GM21723 (cell line): ENCODE data around the gene AICDA.
"Not testable (repeated sequence)": the region's sequence is repeated elsewhere in the genome, so short reads cannot be mapped to it uniquely, and the experiment has no call there.

Experiments used
- ATAC-seq: cut with Tn5 transposase; IDR thresholded peaks from one replicate; pipeline ENCODE4 v1.9.1; 2021; ENCODE audit warnings: mild to moderate bottlenecking, moderate library complexity; ENCODE audit not compliant: unreplicated experiment

The AICDA gene

GRCh38 chr12:8613881-8614280 is 1.2 kb upstream of the AICDA start:
- not testable (repeated sequence) for ATAC-seq

GRCh38 chr12:8609061-8609570 is 3.5 kb downstream of the AICDA start:
- ATAC-seq = no peak

- no peak for ATAC-seq
Observed at GRCh38 chr12:8606890-8607289, 5.8 kb downstream of the AICDA start.

- ATAC-seq = no peak
Observed at GRCh38 chr12:8605057-8605456, 7.6 kb downstream of the AICDA start.

- no peak for ATAC-seq
Observed at GRCh38 chr12:8603856-8604255, 8.8 kb downstream of the AICDA start.

- ATAC-seq = no peak
Observed at GRCh38 chr12:8603286-8603685, 9.4 kb downstream of the AICDA start.

GRCh38 chr12:8596561-8596960 is 16.1 kb downstream of the AICDA start:
- ATAC-seq = no peak

GRCh38 chr12:8594072-8594471 is 18.6 kb downstream of the AICDA start:
- ATAC-seq = no peak

GRCh38 chr12:8593246-8593645 is 19.4 kb downstream of the AICDA start:
- no peak for ATAC-seq

GRCh38 chr12:8590842-8591545 is 21.7 kb downstream of the AICDA start:
- peak; percentile 93 for ATAC-seq

GRCh38 chr12:8589679-8590078 is 23.0 kb downstream of the AICDA start:
- ATAC-seq = no peak

GRCh38 chr12:8584478-8584877 is 28.2 kb downstream of the AICDA start:
- not testable (repeated sequence) for ATAC-seq

- ATAC-seq = no peak
Observed at GRCh38 chr12:8584004-8584403, 28.7 kb downstream of the AICDA start.

- ATAC-seq = no peak
Observed at GRCh38 chr12:8581098-8581784, 31.4 kb downstream of the AICDA start.

GRCh38 chr12:8577879-8578278 is 34.8 kb downstream of the AICDA start:
- no peak for ATAC-seq

- no peak for ATAC-seq
Observed at GRCh38 chr12:8572507-8572906, 40.2 kb downstream of the AICDA start.

- ATAC-seq = no peak
Observed at GRCh38 chr12:8566525-8566924, 46.1 kb downstream of the AICDA start.

GRCh38 chr12:8566052-8566451 is 46.6 kb downstream of the AICDA start:
- ATAC-seq = not testable (repeated sequence)

GRCh38 chr12:8564656-8565055 is 48.0 kb downstream of the AICDA start:
- ATAC-seq = no peak

GRCh38 chr12:8563356-8563755 is 49.3 kb downstream of the AICDA start:
- no peak for ATAC-seq

GRCh38 chr12:8562310-8562709 is 50.3 kb downstream of the AICDA start:
- no peak for ATAC-seq

GRCh38 chr12:8561011-8561410 is 51.6 kb downstream of the AICDA start:
- no peak for ATAC-seq
